Stimulated activated CD4-positive, alpha-beta T cell treated with anti-CD3 and anti-CD28 coated beads, TNF-alpha, amount 100 ng/mL, for 24 hours (primary cell): ENCODE data around the gene PRPF8.
"Not testable (repeated sequence)": the region's sequence is repeated elsewhere in the genome, so short reads cannot be mapped to it uniquely, and the experiment has no call there.

ENCODE experiments used
- DNase-seq, 3 experiments: peaks; one replicate each; pipeline ENCODE4 v3.0.0-alpha.2; 2020; ENCODE audit warnings: low read depth in 3 of 3

The PRPF8 gene

DNA sequence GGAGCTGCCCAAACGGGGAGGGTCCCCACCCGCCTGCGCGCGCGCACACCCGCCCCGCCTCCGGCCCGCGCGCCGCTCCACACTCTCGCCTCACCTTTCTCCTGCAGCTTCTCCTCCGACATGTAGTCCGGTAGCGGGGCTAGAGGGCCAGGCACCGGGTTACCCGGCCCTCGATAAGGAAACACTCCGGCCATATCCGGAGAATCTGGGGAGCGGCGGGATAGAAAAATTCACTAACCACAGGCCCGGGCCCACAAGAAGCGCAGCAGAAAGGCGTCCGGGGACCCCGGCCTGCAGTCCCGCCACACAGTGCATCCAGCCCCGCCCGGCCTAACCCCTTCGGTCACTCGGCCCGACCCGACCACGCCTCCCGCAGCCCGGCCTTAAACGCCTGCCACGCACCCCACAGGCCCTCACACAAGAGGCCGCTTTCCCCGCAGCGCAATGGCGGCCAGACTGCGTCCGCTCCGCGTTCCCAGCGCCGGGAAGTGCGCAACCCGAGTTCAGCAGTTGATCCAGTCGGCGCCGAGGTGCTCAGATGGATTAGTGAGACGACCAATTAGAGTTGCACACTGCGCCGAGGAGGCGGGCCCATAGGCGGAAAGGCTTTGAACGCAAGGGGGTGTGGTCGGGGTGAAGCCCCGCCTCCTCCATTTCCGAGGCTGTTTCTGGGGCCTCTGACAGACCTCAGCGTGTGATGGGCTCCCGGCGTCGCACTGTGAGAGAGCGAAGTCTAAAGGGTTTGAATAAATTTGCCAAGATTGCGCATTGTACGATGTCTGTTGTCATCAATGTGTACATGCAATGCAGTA lies at the start of gene PRPF8:
PRPF8 (minus strand) TSS at position 490 of the 812 bp plus-strand sequence; CDS start at position 194, 296 bp downstream.
- peak; percentile 96 to 98 (median 98) for DNase-seq

DNA sequence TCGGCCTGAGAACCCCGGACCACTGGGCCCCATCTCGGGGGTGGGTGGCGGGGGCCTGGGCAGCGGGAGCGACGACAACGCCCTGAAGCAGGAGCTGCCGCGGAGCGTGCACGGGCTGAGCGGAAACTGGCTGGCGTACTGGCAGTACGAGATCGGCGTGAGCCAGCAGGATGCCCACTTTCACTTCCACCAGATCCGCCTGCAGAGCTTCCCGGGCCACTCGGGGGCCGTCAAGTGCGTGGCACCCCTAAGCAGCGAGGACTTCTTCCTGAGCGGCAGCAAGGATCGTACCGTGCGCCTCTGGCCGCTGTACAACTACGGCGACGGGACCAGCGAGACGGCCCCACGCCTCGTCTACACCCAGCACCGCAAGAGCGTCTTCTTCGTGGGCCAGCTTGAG lies 49.1 kb upstream of the PRPF8 start:
- no peak for DNase-seq

DNA sequence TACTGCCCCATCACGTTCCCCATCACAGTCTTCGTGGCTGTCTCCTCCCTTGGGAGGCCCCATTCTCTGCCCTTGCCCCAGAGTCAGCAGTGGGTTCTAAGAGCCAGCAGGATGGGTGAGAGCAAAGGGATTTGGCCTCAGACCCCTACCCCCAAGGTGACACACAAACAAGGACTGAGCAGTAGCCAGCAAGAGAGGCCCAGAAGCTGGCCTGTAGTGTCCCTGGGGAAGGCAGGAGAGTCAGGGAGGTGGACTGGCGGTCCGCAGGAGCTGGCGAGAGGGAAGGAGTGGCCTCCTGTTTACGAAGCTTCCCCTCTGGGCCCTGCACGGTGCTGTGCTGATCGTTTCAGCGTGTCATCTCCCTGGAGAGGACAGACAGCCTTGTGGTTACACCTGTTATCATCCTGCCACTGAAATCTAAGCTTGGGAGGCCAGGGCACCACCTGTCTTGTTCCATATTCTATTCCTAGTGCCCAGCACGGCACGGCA lies 48.2 kb upstream of the PRPF8 start:
- no peak for DNase-seq

DNA sequence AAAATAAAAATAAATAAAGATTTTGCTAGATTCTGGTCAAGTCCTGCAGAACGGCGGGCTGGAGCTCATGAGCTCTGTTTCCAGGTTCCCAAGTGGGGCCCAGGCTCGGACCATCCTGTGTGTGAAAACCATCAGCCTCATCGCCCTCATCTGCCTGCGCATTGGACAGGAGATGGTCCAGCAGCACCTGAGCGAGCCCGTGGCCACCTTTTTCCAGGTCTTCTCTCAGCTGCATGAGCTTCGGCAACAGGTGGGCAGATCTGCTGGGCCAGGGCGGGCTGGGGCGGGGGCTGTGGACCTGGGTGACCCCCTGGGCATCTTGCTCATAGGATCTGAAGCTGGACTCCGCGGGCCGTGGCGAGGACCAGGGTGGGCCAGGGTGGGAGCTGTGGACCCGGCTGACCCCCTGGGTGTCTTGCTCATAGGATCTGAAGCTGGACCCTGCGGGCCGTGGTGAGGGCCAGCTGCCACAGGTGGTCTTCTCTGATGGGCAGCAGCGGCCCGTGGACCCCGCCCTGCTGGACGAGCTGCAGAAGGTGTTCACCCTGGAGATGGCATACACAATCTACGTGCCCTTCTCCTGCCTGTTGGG lies 47.7 kb upstream of the PRPF8 start:
- DNase-seq: no peak

DNA sequence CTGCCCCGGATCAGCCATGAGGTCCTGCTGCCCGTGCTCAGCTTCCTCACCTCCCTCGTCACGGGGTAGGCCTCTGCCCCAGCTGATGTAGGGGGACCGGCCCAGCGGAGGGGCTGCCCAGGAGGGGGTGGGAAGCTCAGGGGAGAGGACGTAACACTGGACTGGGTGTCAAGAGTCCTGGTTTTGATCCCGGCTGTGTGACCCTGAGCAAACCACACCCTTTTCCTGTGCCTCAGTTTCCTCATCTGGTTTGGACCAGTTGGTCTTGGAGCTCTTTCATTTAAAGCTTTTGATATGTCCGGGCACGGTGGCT lies 46.5 kb upstream of the PRPF8 start:
- DNase-seq: no peak

DNA sequence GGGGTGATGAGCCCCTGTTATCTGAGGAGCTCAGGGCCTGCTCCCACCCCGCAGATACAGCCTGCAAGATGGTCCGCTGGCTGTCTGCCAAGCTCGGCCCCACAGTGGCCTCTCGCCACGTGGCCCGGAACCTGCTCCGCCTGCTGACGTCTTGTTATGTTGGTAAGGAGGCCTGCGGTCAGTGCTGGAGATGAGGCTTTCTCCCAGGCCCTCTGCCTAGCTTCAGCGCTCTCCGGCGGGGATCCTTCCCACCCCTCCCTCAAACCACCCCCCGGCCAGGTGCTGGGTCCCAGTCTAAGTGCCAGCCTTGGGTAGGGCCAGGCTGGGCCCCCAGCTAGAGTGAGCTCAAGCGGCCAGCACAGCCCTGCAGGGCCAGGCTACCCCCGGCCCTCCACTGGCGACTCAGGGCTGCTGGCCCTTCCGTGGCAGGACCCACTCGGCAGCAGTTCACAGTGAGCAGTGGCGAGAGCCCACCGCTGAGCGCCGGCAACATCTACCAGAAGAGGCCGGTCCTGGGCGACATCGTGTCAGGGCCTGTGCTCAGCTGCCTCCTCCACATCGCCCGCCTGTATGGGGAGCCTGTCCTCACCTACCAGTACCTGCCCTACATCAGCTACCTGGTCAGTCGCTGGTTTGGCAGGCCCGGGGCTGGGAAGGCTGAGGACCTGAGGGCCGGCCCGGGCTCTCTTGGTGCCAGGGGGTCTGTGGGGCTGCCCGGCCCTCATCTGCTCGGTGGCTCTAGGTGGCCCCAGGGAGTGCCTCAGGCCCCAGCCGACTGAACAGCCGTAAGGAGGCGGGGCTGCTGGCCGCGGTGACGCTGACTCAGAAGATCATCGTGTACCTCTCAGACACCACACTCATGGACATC lies 45.9 kb upstream of the PRPF8 start:
- no peak for DNase-seq

DNA sequence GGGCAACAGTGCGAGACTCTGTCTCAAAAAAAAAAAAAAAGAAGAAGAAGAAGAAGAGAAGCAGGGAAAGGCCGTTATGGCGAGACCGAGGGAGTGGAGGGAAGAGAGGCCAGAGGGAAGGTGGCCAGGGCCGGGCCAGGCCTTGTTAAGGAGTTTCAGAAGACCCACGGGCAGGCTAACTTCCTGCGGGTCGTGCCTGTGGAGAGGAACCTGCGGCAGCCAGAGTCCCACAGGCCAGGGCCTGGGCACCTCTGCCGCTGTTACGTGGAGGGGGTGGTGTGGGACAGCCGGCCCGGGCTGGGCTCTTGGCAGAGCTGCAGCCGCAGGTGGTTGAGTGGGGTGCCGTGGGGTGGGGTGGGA lies 45.3 kb upstream of the PRPF8 start:
- no peak for DNase-seq

DNA sequence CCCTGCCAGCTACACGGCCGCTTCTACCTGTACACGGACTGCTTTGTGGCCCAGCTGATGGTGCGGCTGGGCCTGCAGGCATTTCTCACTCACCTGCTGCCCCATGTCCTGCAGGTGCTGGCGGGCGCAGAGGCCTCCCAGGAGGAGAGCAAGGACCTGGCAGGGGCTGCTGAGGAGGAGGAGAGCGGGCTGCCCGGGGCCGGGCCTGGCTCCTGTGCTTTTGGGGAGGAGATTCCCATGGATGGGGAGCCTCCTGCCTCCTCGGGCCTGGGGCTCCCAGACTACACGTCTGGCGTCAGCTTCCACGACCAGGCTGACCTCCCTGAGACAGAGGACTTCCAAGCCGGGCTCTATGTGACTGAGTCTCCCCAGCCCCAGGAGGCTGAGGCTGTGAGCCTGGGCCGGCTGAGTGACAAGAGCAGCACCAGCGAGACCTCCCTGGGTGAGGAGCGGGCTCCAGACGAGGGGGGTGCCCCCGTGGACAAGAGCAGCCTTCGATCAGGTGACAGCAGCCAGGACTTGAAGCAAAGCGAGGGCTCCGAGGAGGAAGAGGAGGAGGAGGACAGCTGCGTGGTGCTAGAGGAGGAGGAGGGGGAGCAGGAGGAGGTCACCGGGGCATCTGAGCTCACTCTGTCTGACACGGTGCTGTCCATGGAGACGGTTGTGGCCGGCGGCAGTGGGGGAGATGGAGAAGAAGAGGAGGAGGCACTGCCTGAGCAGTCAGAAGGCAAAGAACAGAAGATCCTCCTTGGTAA lies 43.4 kb upstream of the PRPF8 start:
- no peak for DNase-seq

DNA sequence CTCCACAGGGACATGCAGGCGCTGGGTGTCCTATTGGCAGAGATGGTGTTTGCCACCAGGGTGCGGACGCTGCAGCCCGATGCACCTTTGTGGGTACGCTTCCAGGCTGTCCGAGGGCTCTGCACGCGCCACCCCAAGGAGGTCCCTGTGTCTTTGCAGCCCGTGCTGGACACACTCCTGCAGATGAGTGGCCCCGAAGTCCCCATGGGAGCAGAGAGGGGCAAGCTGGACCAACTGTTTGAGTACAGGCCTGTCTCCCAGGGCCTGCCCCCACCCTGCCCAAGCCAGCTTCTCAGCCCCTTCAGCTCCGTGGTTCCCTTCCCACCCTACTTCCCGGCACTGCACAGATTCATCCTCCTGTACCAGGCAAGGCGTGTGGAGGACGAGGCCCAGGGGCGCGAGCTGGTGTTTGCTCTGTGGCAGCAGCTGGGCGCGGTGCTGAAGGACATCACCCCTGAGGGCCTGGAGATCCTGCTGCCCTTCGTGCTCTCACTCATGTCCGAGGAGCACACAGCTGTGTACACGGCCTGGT lies 42.7 kb upstream of the PRPF8 start:
- no peak for DNase-seq

DNA sequence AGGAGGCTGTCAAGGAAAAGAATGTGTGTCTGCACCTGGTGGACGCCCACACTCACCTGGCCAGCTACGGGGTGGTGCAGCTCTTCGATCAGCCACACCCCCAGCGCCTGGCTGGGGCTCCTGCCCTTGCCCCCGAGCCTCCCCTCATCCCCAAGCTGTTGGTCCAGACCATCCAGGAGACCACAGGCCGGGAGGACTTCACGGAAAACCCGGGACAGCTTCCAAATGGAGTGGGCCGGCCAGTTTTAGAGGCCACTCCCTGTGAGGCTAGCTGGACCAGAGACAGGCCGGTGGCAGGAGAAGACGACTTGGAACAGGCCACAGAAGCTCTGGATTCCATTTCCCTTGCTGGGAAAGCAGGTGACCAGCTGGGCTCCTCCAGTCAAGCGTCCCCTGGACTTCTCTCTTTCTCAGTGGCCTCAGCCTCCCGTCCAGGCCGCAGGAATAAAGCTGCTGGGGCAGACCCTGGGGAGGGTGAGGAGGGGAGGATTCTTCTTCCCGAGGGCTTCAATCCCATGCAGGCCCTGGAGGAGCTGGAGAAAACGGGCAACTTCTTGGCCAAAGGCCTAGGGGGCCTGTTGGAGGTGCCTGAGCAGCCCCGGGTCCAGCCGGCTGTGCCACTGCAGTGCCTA lies 42.1 kb upstream of the PRPF8 start:
- no peak for DNase-seq

DNA sequence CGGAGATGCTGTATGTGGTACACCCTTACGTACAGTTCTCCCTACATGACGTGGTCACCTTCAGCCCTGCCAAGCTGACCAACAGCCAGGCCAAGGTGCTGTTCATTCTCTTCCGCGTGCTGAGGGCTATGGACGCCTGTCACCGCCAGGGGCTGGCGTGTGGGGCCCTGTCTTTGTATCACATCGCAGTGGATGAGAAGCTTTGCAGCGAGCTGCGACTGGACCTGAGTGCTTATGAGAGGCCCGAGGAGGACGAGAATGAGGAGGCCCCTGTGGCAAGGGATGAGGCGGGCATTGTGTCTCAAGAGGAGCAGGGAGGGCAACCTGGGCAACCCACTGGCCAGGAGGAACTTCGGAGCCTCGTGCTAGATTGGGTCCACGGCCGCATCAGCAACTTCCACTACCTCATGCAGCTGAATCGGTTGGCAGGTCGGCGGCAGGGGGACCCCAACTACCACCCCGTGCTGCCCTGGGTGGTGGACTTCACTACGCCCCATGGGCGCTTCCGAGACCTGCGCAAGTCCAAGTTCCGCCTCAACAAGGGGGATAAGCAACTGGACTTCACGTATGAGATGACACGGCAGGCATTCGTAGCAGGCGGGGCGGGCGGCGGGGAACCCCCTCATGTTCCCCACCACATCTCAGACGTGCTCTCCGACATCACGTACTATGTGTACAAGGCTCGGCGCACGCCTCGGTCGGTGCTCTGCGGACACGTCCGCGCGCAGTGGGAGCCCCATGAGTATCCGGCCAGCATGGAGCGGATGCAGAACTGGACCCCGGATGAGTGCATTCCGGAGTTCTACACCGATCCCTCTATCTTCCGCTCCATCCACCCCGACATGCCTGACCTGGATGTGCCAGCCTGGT lies 41.2 kb upstream of the PRPF8 start:
- DNase-seq: no peak

DNA sequence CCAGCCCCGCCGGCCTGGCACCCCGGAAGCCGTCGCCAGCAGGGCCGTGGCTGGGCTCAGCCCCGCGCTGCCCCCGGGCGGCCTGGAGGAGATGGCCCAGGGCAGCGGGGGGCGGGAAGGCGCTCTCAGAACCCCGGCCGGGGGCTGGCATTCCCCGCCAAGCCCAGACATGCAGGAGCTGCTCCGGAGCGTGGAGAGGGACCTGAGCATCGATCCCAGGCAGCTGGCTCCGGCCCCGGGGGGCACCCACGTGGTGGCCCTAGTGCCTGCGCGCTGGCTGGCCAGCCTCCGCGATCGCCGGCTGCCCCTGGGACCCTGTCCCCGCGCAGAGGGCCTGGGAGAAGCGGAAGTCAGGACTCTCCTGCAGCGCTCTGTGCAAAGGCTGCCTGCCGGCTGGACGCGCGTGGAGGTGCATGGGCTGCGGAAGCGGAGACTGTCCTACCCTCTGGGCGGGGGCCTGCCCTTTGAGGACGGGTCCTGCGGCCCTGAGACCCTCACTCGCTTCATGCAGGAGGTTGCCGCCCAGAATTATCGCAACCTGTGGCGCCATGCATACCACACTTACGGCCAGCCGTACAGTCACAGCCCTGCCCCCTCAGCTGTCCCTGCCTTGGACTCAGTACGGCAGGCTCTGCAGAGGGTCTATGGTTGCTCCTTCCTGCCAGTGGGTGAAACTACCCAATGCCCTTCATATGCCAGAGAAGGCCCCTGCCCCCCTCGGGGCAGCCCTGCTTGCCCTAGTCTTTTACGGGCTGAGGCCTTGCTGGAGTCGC lies 40.4 kb upstream of the PRPF8 start:
- DNase-seq: no peak

DNA sequence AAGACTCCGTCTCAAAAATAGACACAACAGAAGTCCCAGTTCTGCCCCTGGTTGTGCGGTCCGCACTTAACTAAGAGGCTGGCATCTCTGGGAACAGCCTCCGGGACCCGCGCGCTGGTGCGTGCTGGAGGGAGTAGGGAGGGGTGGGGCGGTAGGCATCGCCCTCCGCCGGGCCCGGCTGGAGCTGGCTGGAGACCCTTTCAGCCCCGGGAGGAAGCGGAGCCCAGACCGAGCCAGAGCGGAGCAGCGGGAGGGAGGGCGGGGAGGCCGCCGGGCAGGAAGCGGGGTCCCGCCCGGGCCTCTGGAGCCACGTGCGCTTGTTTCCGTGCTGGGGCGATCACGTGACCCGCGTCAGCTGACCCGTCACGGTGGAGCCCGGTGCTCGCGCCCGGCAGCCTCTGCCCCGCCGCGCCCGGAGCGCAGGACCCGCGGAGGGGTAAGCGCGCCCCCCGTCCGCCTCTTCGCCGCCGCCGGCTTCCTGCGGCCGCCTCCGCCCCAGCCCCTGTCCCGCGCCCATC lies 39.7 kb upstream of the PRPF8 start, which contains the start of gene WDR81:
WDR81 (plus strand) TSS at position 354 of the 518 bp plus-strand sequence. CDS start 256 bp downstream, outside the sequence.
- peak; percentile 75 to 88 (median 79) for DNase-seq

DNA sequence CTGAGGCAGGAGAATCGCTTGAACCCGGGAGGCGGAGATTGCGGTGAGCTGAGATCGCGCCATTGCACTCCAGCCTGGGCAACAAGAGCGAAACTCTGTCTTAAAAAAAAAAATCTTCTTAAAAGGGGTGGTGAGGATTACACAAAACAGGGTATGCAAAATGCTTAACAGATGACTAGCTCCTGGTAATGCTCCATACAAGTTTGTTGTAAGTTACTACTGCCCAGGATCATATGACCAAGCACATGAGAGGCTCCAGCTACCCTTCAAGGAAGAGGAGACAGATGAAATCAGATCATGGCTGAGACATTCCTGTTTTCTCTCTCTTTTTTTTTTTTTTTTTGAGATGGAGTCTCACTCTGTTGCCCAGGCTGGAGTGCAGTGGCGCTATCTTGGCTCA lies 37.4 kb upstream of the PRPF8 start:
- DNase-seq: not testable (repeated sequence)

DNA sequence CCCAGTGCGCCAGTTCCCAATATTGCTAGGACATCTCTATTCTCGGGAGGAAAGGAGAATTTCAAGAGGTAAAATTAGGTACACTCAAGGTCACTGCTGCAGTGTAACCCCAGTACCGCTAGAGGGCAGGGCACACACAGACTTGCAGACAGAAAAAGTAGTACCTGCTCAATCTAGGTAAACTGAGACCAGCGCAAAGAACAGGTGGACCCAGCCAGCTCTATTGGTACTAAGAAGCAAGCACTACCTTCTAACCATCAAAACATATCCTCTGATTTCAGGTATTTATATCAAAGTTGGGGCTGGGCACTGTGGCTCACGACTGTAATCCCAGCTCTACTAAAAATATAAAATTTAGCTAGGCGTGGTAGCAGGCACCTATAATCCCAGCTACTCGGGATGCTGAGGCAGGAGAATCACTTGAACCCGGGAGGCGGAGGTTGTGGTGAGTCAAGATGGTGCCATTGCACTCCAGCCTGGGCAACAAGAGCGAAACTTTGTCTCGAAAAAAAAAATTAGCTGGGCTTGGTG lies 36.3 kb upstream of the PRPF8 start:
- DNase-seq: peak; percentile 45 to 70 (median 59)

DNA sequence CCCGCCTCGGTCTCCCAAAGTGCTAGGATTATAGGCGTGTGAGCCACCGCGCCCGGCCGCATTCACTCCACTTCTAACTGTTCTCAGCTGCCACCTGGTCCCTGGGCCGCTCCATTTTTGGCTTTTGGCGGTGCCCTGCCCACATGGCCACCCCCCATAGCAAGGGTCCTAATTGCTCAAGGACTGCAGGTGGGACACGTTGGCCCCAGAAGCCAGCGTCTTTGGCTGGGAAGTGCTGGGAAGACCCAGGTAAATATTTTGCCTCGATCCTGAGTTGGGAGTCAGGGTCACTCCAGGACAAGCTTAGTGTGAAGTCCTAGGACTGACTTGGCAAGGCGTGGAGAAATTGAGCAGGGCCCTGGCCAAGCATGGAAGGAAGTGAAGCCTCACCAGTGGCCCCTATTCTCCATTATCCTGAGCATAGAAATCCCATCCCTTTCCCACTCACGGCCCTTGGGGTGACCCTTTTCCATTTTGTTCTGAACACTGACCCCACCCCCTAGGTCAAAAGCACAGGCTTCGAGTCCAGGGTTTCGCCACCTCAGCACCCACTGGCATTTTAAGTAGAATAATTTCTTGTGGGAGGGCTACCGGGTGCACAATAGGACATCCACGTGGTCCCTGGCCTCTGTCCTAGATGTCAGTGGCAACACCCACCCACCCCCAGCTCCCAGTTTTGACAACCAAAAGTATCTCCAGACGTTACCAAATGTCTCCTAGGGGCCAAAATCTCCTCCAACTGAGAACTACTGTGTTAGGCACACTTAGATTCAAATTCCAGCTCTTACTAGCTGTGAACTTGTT lies 33.9 kb upstream of the PRPF8 start:
- DNase-seq: no peak

DNA sequence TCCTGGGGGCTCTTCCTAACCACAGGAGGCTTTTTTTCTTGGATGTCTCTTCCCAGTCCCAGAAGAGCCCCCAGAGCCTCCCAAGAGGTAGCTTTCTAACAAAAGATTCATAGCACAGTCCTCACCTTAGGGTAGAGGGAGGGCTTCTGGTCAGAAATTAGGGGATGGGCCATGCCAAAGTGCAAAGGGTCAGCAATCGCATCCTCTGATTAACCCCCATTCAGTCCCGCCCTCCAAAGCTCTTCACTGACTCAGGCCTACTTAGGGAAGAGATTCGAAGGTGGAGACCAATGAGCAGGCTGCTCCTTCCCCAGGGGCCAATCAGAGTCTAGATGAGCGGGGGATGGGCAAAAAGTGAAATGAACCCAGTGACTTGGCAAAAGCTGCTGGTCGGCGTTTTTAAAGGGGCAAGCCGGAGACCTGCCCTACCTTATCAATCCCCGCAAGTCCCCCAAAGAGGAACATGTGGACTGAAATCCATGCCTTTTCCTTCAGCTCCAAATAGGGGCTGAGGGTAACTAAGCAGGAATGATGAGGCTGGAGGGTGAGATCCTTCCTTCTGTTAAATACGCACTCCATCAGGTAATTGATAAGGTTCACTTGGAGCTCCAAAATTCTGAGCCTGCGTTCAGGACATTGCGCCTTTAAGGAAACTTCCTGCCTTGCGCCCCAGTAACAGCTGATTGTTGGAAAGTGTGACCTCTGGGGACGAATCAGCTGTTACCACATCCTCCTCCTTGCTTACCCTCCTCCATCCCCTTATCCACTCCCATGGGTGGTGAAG lies 32.4 kb upstream of the PRPF8 start:
- peak; percentile 76 to 83 (median 81) for DNase-seq
